Breast epithelium (tissue), 3 donors: ENCODE data around the gene AHCTF1.

Experiments used
- POLR2A ChIP-seq: fragments of 450-650 bp; IDR thresholded peaks from one replicate; pipeline ENCODE4 v1.6.1; 2016; ENCODE audit warnings: antibody characterized with exemption, mild to moderate bottlenecking, moderate library complexity
- POLR2AphosphoS5 ChIP-seq, 3 donors: sonication (generic); formaldehyde crosslinking; IDR thresholded peaks; one replicate each; pipeline ENCODE4 v1.6.1; 2017; ENCODE audit warnings: antibody characterized with exemption in 3 of 3
- TF ChIP-seq, protein P1 (sequence below), 3 donors: fragments of 450-650 bp; IDR thresholded peaks; one replicate each; pipeline ENCODE4 v1.5.1; 2016 to 2017; ENCODE audit warnings: antibody characterized with exemption in 3 of 3, mild to moderate bottlenecking in 3 of 3, moderate library complexity in 3 of 3

DNA sequence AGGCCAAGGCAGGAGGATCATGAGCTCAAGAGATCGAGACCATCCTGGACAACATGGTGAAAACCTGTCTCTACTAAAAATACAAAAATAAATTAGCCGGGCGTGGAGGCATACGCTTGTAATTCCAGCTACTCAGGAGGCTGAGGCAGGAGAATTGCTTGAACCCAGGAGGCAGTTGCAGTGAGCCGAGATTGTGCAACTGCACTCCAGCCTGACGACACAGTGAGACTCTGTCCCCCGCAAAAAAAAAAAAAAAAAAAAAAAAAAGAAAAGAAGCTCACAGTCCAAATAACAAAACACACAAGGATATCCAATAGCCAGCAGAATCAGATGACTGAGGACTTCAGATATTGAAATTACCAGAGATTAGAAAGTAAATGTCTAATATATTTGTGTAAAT lies 11.8 kb downstream of the AHCTF1 start:
- TF ChIP-seq, protein P1, sequence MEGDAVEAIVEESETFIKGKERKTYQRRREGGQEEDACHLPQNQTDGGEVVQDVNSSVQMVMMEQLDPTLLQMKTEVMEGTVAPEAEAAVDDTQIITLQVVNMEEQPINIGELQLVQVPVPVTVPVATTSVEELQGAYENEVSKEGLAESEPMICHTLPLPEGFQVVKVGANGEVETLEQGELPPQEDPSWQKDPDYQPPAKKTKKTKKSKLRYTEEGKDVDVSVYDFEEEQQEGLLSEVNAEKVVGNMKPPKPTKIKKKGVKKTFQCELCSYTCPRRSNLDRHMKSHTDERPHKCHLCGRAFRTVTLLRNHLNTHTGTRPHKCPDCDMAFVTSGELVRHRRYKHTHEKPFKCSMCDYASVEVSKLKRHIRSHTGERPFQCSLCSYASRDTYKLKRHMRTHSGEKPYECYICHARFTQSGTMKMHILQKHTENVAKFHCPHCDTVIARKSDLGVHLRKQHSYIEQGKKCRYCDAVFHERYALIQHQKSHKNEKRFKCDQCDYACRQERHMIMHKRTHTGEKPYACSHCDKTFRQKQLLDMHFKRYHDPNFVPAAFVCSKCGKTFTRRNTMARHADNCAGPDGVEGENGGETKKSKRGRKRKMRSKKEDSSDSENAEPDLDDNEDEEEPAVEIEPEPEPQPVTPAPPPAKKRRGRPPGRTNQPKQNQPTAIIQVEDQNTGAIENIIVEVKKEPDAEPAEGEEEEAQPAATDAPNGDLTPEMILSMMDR (IDR thresholded peaks at IDR 0.05), result no peak
- no peak for TF ChIP-seq POLR2A
- no peak for TF ChIP-seq POLR2AphosphoS5 (IDR thresholded peaks at IDR 0.05)
